ENCODE results near the gene TCF4.

The TCF4 gene

DNA sequence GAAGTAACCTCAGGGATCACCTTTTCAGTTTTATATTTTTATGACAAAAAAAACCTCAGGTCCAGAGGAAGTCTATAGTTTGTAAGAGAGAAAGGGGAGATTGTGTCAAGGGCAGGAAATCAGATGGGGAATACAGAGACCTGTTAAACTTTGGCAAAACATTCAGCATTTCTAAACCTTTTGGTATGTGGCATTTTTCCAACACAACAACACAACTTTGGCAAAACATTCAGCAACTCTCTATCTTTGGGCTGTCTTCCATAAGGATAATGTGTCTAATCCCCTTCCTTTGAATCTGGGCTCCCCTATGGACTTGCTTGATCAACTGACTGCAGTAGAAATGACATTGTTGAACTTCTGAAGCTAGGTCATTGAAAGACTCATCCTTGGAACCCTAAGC, 408.2 kb downstream of the TCF4 start:
- Mint-ChIP-seq H3K4me3 (no peak overlapping the region), H3K27ac (no peak overlapping the region), H3K4me1 (no peaks in the 10 kb centered on the region), H3K36me3 (no peaks in the 10 kb centered on the region), H3K27me3 (no peaks in the 10 kb centered on the region), H3K9me3 (peaks cover 12% of the 10 kb centered on the region)

- Mint-ChIP-seq H3K4me3 (no peak overlapping the region), H3K9me3 (peaks cover 12% of the 10 kb centered on the region), H3K4me1 (no peaks in the 10 kb centered on the region), H3K27ac (no peak overlapping the region), H3K36me3 (no peaks in the 10 kb centered on the region), H3K27me3 (no peaks in the 10 kb centered on the region)
These were observed 408.6 kb downstream of the TCF4 start for GRCh38 chr18:55179425-55179824.

DNA sequence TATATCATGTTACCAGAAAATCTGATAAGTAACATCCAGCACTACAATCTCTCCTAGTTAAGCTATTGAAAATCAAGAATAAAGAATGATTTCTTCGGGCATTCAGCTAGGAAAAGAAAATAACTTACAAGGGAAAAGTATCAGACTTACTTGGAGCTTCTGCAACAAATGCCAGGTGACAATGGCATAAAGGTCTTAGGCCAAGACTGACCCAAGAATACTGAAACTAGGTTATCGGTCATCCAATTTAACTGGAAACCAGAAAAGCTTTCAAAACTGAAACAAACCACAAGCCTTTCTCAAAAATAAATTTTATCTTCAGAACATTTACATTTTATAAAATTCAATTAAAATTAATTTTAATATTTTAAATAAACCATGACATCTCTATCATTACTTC, 414.7 kb downstream of the TCF4 start:
- Mint-ChIP-seq H3K4me1 (no peaks in the 10 kb centered on the region), H3K27me3 (no peaks in the 10 kb centered on the region), H3K4me3 (no peak overlapping the region), H3K27ac (no peak overlapping the region), H3K36me3 (no peaks in the 10 kb centered on the region), H3K9me3 (peaks cover 18% of the 10 kb centered on the region)

Measured in activated naive CD4-positive, alpha-beta T cell treated with anti-CD3 and anti-CD28 coated beads, Interleukin-2, amount 50 U/mL, for 24 hours (primary cell).